GM10248 (cell line): ENCODE results near the gene JAG1.

Source experiments
- CTCF ChIA-PET: fragments of 300-600 bp; sonication (Branson Sonifier 250); formaldehyde crosslinking; extraction: SDS; loops from one replicate; lab custom pipeline; 2021; ENCODE audit warnings: antibody characterized with exemption; lab: Yijun Ruan, JAX
- POLR2A ChIA-PET: fragments of 350-650 bp; sonication (Branson Sonifier 250); formaldehyde crosslinking; extraction: SDS; loops from one replicate; lab custom pipeline; 2020; ENCODE audit warnings: antibody characterized with exemption; lab: Yijun Ruan, JAX
- DNase-seq: peaks from one replicate; pipeline ENCODE4 v3.0.0; 2012; ENCODE audit errors: extremely low spot score
- TF ChIP-seq, protein P1 (sequence below): IDR thresholded peaks from 2 replicates; pipeline ENCODE4 v1.5.1; 2012; ENCODE audit warnings: mild to moderate bottlenecking, low read depth; ENCODE audit errors: extremely low read depth, missing control alignments, control extremely low read depth

JAG1 gene

DNA sequence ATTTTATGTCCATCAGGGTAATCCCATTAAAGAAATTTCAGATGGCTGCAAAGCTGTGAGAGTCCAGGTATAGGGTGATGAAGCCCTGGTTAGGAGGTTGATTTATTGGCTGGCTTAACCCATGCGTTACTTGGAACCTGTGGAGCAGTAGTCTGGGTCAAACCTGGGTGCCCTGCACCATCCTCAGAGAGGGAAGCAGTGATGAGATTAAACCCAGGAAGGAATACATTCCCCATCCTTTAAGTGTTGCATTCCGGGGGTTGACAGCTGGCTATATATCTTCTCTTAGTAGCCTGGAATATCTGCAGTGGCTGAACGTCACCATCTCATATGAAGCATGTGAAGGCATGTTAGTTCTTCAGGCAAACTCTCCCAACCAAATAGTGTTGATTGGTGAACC is 44.9 kb upstream of the JAG1 start:
- POLR2A ChIA-PET = no interaction called here
- CTCF ChIA-PET = interaction anchor here (1.1 kb wide), 1 partner anchor 22 kb away, joined by 6 read pairs; no protein-coding TSS in a partner anchor

DNA sequence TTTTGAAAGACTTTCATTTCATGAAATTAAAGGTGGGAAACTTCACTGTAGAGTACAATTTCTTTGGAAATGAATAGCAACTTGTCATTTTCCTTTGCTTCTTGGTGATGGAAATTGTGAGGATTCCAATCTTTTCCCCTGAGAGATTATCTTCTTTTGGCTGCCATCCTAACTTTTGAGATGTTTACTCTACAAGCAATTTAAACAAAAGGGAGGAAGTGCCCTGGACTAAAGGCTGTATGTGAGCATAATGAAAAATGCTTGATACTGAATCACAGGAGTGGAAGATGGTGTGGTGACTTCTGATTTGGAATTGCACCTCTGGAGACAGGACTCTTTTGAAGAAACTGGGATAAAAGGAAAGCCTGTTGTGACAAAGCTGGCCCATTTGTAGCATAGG is 43.1 kb upstream of the JAG1 start:
- ChIA-PET POLR2A (no interaction called here), CTCF (no interaction called here)
- TF ChIP-seq, protein P1, sequence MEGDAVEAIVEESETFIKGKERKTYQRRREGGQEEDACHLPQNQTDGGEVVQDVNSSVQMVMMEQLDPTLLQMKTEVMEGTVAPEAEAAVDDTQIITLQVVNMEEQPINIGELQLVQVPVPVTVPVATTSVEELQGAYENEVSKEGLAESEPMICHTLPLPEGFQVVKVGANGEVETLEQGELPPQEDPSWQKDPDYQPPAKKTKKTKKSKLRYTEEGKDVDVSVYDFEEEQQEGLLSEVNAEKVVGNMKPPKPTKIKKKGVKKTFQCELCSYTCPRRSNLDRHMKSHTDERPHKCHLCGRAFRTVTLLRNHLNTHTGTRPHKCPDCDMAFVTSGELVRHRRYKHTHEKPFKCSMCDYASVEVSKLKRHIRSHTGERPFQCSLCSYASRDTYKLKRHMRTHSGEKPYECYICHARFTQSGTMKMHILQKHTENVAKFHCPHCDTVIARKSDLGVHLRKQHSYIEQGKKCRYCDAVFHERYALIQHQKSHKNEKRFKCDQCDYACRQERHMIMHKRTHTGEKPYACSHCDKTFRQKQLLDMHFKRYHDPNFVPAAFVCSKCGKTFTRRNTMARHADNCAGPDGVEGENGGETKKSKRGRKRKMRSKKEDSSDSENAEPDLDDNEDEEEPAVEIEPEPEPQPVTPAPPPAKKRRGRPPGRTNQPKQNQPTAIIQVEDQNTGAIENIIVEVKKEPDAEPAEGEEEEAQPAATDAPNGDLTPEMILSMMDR = no peak
- no peak for DNase-seq

More for the DNA sequence above, 44.9 kb upstream of the JAG1 start:
- TF ChIP-seq, protein P1 = no peak
- DNase-seq = no peak

DNA sequence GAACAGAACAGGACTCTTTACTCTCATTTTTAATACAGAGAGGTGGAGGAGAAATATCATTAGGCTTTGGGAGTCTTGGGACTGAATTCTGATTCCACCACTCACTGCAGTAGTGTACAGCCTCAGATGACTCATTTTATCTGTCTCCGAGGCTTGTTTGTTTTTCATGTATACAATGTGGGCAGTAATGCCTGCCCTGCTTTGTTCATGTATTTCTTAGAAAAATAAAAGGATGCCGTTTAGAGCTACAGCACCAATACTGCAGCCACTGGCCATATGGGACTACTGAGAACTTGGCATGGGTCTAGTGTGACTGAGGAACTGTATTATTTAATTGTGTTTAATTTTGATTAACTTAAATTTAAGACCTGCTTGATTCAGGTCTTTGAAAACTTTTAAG is 41.2 kb upstream of the JAG1 start:
- ChIA-PET POLR2A (no interaction called here), CTCF (interaction anchor here (1.0 to 4.4 kb wide), 2 partner anchors 10 to 43 kb away, joined by 3 to 17 read pairs; no protein-coding TSS in a partner anchor)
- TF ChIP-seq, protein P1 = no peak
- no peak for DNase-seq

DNA sequence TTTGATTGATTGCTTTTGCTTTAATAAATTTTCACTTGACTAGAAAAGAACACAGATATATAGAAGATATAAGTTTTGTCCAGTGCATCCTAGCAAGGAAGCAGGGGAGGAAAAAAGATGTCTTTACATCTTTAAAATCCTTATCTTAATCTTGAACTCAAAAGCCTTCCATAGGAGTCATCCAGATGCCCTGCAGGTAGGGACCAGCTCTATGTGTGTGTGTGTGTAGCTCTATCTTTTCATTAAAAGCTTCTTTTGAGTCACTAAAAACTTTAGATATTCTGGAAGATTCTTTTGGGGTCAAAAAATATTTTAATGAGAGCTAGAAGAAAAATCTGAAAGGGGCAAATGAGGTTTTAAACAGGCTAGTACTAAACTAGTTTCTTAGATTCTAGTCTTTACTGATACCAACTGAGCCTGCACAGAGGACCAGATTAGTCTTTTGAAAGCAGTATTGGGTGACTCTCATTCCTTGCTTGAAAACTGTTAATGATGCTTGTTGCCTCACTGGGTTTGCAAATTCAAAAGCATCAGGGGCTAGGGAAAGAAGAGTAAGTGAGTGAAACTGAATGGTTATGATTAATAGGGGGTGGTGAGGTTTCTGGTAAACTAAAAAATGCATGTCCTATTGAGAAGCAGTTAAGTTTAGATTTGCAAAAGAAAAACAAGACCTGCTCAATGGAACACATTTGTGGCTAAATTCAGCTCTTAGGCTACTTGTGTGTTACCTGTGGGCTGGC is 40.6 kb upstream of the JAG1 start:
- ChIA-PET CTCF (interaction anchor here (1.0 to 4.4 kb wide), 6 partner anchors 10 to 43 kb away, joined by 3 to 17 read pairs (median 3); no protein-coding TSS in a partner anchor), POLR2A (no interaction called here)
- no peak for DNase-seq
- TF ChIP-seq, protein P1 = no peak

DNA sequence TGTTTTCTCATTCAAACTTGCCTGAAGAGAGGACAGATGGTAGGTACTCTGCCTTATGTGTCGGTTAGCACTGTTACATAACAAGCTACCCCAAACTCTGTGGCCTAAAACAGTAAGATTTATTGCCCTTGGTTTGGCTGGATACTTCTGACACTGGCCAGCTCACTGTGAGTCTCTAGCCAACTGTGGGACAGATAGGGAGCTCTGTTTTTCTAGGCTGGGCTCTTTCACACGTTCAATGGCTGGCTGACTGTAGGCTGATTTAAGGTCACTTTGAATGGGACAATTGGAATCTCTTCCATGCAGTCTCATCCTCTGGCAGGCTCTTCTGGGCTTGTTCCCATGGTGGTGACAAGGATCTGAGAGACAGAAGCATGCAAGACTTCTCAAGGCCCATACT is 39.4 kb upstream of the JAG1 start:
- no peak for DNase-seq
- TF ChIP-seq, protein P1 = no peak
- CTCF ChIA-PET = interaction anchor here (1.2 to 4.4 kb wide), 4 partner anchors 11 to 36 kb away, joined by 3 to 17 read pairs (median 3); no protein-coding TSS in a partner anchor
- POLR2A ChIA-PET = no interaction called here

DNA sequence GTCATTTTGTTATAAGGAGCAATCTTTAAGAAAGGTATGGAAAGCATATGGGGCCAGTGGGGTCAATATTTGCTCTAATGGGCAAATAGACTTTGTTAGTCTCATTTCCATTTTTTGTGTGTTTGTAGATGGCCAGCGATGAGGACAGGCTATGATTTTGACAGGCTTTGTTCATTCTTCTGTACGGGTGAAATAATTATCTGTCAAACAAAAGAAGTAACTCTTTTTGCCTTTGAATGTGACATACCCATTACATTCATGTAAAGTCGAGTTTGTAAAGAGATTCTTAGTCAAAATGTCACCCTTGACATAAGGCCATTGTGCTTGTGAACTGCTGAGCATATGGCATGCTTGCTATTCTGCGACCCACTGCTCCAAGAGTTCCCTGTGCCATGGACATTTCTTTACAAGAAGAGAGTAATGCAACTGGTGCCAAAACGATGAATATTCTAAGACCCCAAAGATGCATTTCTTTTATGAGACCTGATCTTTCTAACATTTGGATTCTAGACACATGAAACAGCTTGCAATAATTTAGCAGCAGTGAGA is 38.2 kb upstream of the JAG1 start:
- TF ChIP-seq, protein P1 = no peak
- ChIA-PET POLR2A (no interaction called here), CTCF (interaction anchor here (0.6 to 4.4 kb wide), 3 partner anchors 13 to 18 kb away, joined by 3 to 17 read pairs (median 6); no protein-coding TSS in a partner anchor)
- no peak for DNase-seq
